ENCODE results near the gene SCRN1. TPM values are rescaled to one million over a fixed set of nuclear protein-coding genes. Genes with fewer than 3 reads are reported as not detected.

Gene SCRN1
- total RNA-seq, 1 donor from 2014 or later = 61.9 TPM

- no peak for TF ChIP-seq CTCF (conservative IDR thresholded peaks at IDR 0.05; ENCODE audit: low read depth, low read length)
- no peak for DNase-seq (ENCODE audit: low read depth)
- H3K4me3 ChIP-seq (ENCODE audit: low read depth, low read length) = no peak overlapping the region
These were observed 2.3 kb upstream of the SCRN1 start for GRCh38 chr7:29991937-29992336.

DNA sequence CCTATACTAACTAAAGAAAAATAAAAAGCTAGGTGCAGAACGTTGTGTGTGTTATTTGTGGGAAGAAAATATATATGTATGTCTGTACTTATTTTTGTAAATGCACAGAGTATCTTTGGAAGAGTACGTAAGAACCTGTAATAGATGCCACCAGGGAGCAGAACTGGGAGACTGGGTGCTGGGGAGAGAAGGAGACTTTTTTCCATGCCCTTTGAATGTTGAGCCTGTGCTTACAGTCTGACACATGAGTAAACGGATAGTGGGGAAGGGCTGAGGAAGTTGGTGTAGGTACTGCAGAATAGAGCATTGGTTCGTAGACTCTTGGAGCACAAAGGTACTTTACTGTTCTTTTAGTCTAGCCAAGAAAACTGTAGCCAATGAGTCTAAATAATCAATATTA is 1.3 kb upstream of the SCRN1 start:
- no peak for TF ChIP-seq CTCF (conservative IDR thresholded peaks at IDR 0.05; ENCODE audit: low read depth, low read length)
- DNase-seq (ENCODE audit: low read depth) = no peak

GRCh38 chr7:29988424-29989256 is 961 bp downstream of the SCRN1 start:
- no peak for TF ChIP-seq CTCF (conservative IDR thresholded peaks at IDR 0.05; ENCODE audit: low read depth, low read length)
- DNase-seq (ENCODE audit: low read depth) = no peak
- peak overlapping the region; percentile 97 for H3K4me3 ChIP-seq (ENCODE audit: low read depth, low read length)

More for the DNA sequence above, 1.3 kb upstream of the SCRN1 start:
- H3K4me3 ChIP-seq (ENCODE audit: low read depth, low read length) = no peak overlapping the region

DNA sequence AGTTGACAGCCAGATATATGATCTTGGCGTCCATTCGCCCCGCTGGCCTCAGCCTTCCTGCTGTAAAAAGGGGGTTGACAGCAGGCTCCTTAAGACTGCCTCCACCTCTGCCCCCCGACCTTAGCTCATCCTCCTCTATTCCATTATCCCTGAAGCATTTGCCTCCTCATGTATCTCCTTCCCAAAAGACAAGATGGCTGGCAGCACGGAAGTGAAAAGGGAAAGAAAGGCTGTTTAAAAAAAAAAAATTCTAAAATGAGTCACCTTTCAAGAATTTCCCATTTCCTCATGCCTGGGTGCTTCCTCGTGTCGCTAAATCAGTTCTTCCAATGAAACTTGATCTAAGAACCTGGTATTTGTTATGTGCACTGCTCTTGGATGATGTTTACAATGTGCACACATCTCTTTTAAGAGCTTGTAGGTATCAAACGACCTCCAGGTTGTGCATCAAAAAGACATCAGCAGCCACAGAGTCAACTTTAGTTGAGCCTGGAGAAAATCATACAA is 1.7 kb downstream of the SCRN1 start:
- peak; percentile 84 for DNase-seq (ENCODE audit: low read depth)
- peak overlapping the region; percentile 97 for H3K4me3 ChIP-seq (ENCODE audit: low read depth, low read length)
- TF ChIP-seq CTCF (conservative IDR thresholded peaks at IDR 0.05; ENCODE audit: low read depth, low read length) = no peak

- H3K4me3 ChIP-seq (ENCODE audit: low read depth, low read length) = no peak overlapping the region
- DNase-seq (ENCODE audit: low read depth) = no peak
- no peak for TF ChIP-seq CTCF (conservative IDR thresholded peaks at IDR 0.05; ENCODE audit: low read depth, low read length)
These were observed 2.5 kb downstream of the SCRN1 start for GRCh38 chr7:29987083-29987482.

DNA sequence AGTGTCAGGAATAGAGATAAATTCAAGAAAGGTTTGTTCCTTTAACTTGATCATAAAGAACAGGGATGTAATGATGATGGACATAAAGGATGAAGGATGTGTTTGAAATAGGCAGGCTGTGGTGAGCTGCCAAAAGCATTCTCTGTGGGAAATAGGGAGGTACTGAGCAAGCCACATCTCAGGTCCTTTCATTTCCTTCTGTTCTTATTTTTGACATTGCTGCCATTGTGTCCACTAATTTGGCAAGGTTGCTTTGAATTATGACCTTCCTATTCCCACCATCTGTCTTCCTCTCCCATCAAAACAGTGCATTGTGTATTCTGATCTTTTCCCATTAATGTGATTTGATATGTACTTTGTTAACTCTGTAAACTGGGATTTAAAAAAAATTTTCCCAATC is 9.4 kb downstream of the SCRN1 start:
- no peak for TF ChIP-seq CTCF (conservative IDR thresholded peaks at IDR 0.05; ENCODE audit: low read depth, low read length)
- no peak for DNase-seq (ENCODE audit: low read depth)
- H3K4me3 ChIP-seq (ENCODE audit: low read depth, low read length) = no peak overlapping the region

Data from epithelial cell of proximal tubule (primary cell).